HG02870 (cell line): Measurements from ENCODE around the gene KRTAP10-5.
"Not testable (repeated sequence)": the region's sequence is repeated elsewhere in the genome, so short reads cannot be mapped to it uniquely, and the experiment has no call there.

Source experiments
- ATAC-seq: cut with Tn5 transposase; IDR thresholded peaks from one replicate; pipeline ENCODE4 v1.9.1; 2021; ENCODE audit warnings: mild to moderate bottlenecking, moderate library complexity; ENCODE audit not compliant: unreplicated experiment

KRTAP10-5 gene

GRCh38 chr21:44571844-44572782 is 8.3 kb downstream of the KRTAP10-5 start:
- no peak for ATAC-seq

- no peak for ATAC-seq
These were observed 9.1 kb downstream of the KRTAP10-5 start for GRCh38 chr21:44571296-44571695.

- no peak for ATAC-seq
These were observed 10.4 kb downstream of the KRTAP10-5 start for GRCh38 chr21:44569861-44570517.

GRCh38 chr21:44568667-44569556 is 11.5 kb downstream of the KRTAP10-5 start:
- no peak for ATAC-seq

- no peak for ATAC-seq
These were observed 12.1 kb downstream of the KRTAP10-5 start for GRCh38 chr21:44568261-44568660.

- ATAC-seq = no peak
These were observed 12.8 kb downstream of the KRTAP10-5 start for GRCh38 chr21:44567481-44568171.

GRCh38 chr21:44566403-44566802 is 14.0 kb downstream of the KRTAP10-5 start:
- ATAC-seq = no peak

GRCh38 chr21:44564886-44565598 is 15.4 kb downstream of the KRTAP10-5 start:
- ATAC-seq = no peak

- no peak for ATAC-seq
These were observed 16.3 kb downstream of the KRTAP10-5 start for GRCh38 chr21:44564099-44564498.

- no peak for ATAC-seq
These were observed 21.7 kb downstream of the KRTAP10-5 start, which contains the start of gene KRTAP10-3 for GRCh38 chr21:44558695-44559094. Gene KRTAP10-3 (minus strand): TSS chr21:44558795. CDS start chr21:44558715, 80 bp downstream.

- not testable (repeated sequence) for ATAC-seq
These were observed 22.1 kb downstream of the KRTAP10-5 start for GRCh38 chr21:44558329-44558675.

GRCh38 chr21:44557491-44558328 is 22.7 kb downstream of the KRTAP10-5 start:
- no peak for ATAC-seq

- no peak for ATAC-seq
These were observed 23.5 kb downstream of the KRTAP10-5 start for GRCh38 chr21:44556879-44557278.

GRCh38 chr21:44555200-44555875 is 25.1 kb downstream of the KRTAP10-5 start:
- no peak for ATAC-seq

- ATAC-seq = no peak
These were observed 27.7 kb downstream of the KRTAP10-5 start for GRCh38 chr21:44552681-44553080.

- no peak for ATAC-seq
These were observed 28.3 kb downstream of the KRTAP10-5 start for GRCh38 chr21:44552136-44552535.

GRCh38 chr21:44551340-44551961 is 29.0 kb downstream of the KRTAP10-5 start, which contains the start of gene KRTAP10-2:
Gene KRTAP10-2 (minus strand): TSS chr21:44551505. CDS start chr21:44551458, 47 bp downstream.
- ATAC-seq = no peak

GRCh38 chr21:44550807-44551206 is 29.6 kb downstream of the KRTAP10-5 start:
- ATAC-seq = no peak
